ENCODE data around the gene CHD3.

DNA sequence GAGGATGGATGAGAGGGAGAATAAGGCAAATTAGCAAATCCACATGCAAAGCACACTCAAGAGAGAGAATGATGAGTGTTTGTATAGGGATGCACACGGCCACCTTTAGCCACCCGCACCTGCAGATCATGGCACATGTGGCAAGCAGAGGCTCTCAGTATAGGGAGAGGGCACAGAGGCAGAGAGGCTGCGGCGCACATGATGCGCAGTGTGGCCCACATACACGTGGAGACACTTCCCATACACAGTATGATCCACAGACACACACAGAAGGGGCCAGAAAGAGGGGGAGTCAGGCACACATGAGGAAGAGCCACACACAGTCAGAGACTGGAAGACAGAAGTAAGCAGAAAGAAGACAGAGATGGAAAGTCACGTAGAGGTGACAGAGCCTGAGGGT is 6.5 kb upstream of the CHD3 start:
- TF ChIP-seq CTCF (IDR thresholded peaks at IDR 0.05 in 4 of 5, conservative IDR thresholded peaks at IDR 0.05 in 1 of 5) (no peak), POLR2A (IDR thresholded peaks at IDR 0.05) (no peak)
